T-helper 17 cell (primary cell): Measurements from ENCODE around the gene SIAH2. TPM values are rescaled to one million over a fixed set of nuclear protein-coding genes. Genes with fewer than 3 reads are reported as not detected.

Experiments used
- ATAC-seq: fragments of 150-1000 bp; cut with Tn5 transposase; 2 replicates; pipeline ENCODE4 v1.10.0; 2021; ENCODE audit warnings: mild to moderate bottlenecking, moderate library complexity
- DNase-seq, 3 donors: peaks; one replicate each; pipeline versions ENCODE4 v3.0.0 to v3.0.0-alpha.2; 2020 to 2021
- H3K9me3 ChIP-seq: one replicate; pipeline ENCODE4 v1.7.0; 2013; ENCODE audit warnings: low read length, mild to moderate bottlenecking; ENCODE audit not compliant: control insufficient read depth, poor library complexity, severe bottlenecking
- H3K27ac Mint-ChIP-seq: one replicate; pipeline ENCODE4 v1.8.0; 2022; ENCODE audit warnings: mild to moderate bottlenecking, moderate library complexity, mixed read lengths
- H3K27me3 Mint-ChIP-seq: one replicate; pipeline ENCODE4 v1.8.0; 2022; ENCODE audit warnings: mixed read lengths
- H3K36me3 Mint-ChIP-seq: one replicate; pipeline ENCODE4 v1.8.0; 2022; ENCODE audit warnings: low read depth, mixed read lengths
- H3K4me1 Mint-ChIP-seq: one replicate; pipeline ENCODE4 v1.8.0; 2022; ENCODE audit warnings: mild to moderate bottlenecking, mixed read lengths
- H3K4me3 Mint-ChIP-seq: one replicate; pipeline ENCODE4 v1.8.0; 2022; ENCODE audit warnings: mild to moderate bottlenecking, moderate library complexity, mixed read lengths
- total RNA-seq, 4 donors: library from RNA in 2 of 4; stranded (reverse) in 2 of 4; gene quantifications; one replicate each; pipeline ENCODE4 v1.2.3 and lab custom pipeline; 2022 to 2026

The SIAH2 gene
- total RNA-seq, 2 donors from 2014 or later, result 44.2 to 70.9 TPM

- peak overlapping the region; percentile 39 for H3K27ac Mint-ChIP-seq
Observed at GRCh38 chr3:150765949-150766720, 3.2 kb upstream of the SIAH2 start.

GRCh38 chr3:150764967-150765366 lies 2.0 kb upstream of the SIAH2 start:
- Mint-ChIP-seq H3K36me3 (no peaks in the 10 kb centered on the region), H3K4me1 (peaks cover 22% of the 10 kb centered on the region), H3K27me3 (no peaks in the 10 kb centered on the region), H3K27ac (peak overlapping the region; percentile 99), H3K4me3 (peak overlapping the region; percentile 77)
- DNase-seq (no peak), ATAC-seq (no peak)
- H3K9me3 ChIP-seq, result no peaks in the 10 kb centered on the region

More at GRCh38 chr3:150765949-150766720, 3.2 kb upstream of the SIAH2 start:
- no peak overlapping the region for H3K4me3 Mint-ChIP-seq
- ATAC-seq (no peak), DNase-seq (no peak)
- no peaks in the 10 kb centered on the region for H3K36me3 Mint-ChIP-seq
- H3K27me3 Mint-ChIP-seq, result no peaks in the 10 kb centered on the region
- no peaks in the 10 kb centered on the region for H3K9me3 ChIP-seq
- peaks cover 15% of the 10 kb centered on the region for H3K4me1 Mint-ChIP-seq

- H3K36me3 Mint-ChIP-seq, result no peaks in the 10 kb centered on the region
- DNase-seq, result no peak
Observed at GRCh38 chr3:150764566-150764965, 1.6 kb upstream of the SIAH2 start.

GRCh38 chr3:150763841-150764483 lies 993 bp upstream of the SIAH2 start:
- no peaks in the 10 kb centered on the region for H3K27me3 Mint-ChIP-seq
- H3K9me3 ChIP-seq, result no peaks in the 10 kb centered on the region
- H3K36me3 Mint-ChIP-seq, result no peaks in the 10 kb centered on the region
- peaks cover 31% of the 10 kb centered on the region for H3K4me1 Mint-ChIP-seq
- DNase-seq (peak in 2 of 3 donors; percentile 24 to 34), ATAC-seq (peak; percentile 12)
- H3K27ac Mint-ChIP-seq, result peak overlapping the region; percentile 99
- H3K4me3 Mint-ChIP-seq, result peak overlapping the region; percentile 99

More at GRCh38 chr3:150764566-150764965, 1.6 kb upstream of the SIAH2 start:
- Mint-ChIP-seq H3K4me3 (peak overlapping the region; percentile 77), H3K4me1 (peaks cover 26% of the 10 kb centered on the region), H3K27ac (peak overlapping the region; percentile 99), H3K27me3 (no peaks in the 10 kb centered on the region)
- no peaks in the 10 kb centered on the region for H3K9me3 ChIP-seq
- no peak for ATAC-seq

- H3K9me3 ChIP-seq, result no peaks in the 10 kb centered on the region
- no peak for DNase-seq
- no peaks in the 10 kb centered on the region for H3K27me3 Mint-ChIP-seq
Observed at GRCh38 chr3:150762662-150763121, 277 bp downstream of the SIAH2 start.

GRCh38 chr3:150761831-150762661 lies 923 bp downstream of the SIAH2 start:
- ATAC-seq (no peak), DNase-seq (peak in 2 of 3 donors; percentile 14 to 22)
- H3K9me3 ChIP-seq, result no peaks in the 10 kb centered on the region
- Mint-ChIP-seq H3K4me3 (peak overlapping the region; percentile 96), H3K27ac (peak overlapping the region; percentile 93), H3K27me3 (no peaks in the 10 kb centered on the region), H3K4me1 (peaks cover 42% of the 10 kb centered on the region), H3K36me3 (no peaks in the 10 kb centered on the region)

More at GRCh38 chr3:150762662-150763121, 277 bp downstream of the SIAH2 start:
- H3K36me3 Mint-ChIP-seq, result no peaks in the 10 kb centered on the region
- peak overlapping the region; percentile 99 for H3K27ac Mint-ChIP-seq
- H3K4me3 Mint-ChIP-seq, result peak overlapping the region; percentile 96
- ATAC-seq, result no peak
- H3K4me1 Mint-ChIP-seq, result peaks cover 38% of the 10 kb centered on the region

GRCh38 chr3:150760431-150761200 lies 2.4 kb downstream of the SIAH2 start:
- no peaks in the 10 kb centered on the region for H3K9me3 ChIP-seq
- DNase-seq (no peak), ATAC-seq (peak; percentile 8)
- Mint-ChIP-seq H3K4me1 (peaks cover 47% of the 10 kb centered on the region), H3K4me3 (peak overlapping the region; percentile 96), H3K27me3 (no peaks in the 10 kb centered on the region), H3K36me3 (no peaks in the 10 kb centered on the region), H3K27ac (peak overlapping the region; percentile 93)

- no peaks in the 10 kb centered on the region for H3K9me3 ChIP-seq
- ATAC-seq, result no peak
- H3K4me3 Mint-ChIP-seq, result peak overlapping the region; percentile 96
- DNase-seq, result no peak
- H3K27ac Mint-ChIP-seq, result peak overlapping the region; percentile 93
- peaks cover 45% of the 10 kb centered on the region for H3K4me1 Mint-ChIP-seq
- H3K27me3 Mint-ChIP-seq, result no peaks in the 10 kb centered on the region
- H3K36me3 Mint-ChIP-seq, result no peaks in the 10 kb centered on the region
Observed at GRCh38 chr3:150759947-150760346, 3.0 kb downstream of the SIAH2 start.

- H3K36me3 Mint-ChIP-seq, result no peaks in the 10 kb centered on the region
- H3K9me3 ChIP-seq, result no peaks in the 10 kb centered on the region
- H3K27me3 Mint-ChIP-seq, result no peaks in the 10 kb centered on the region
- H3K27ac Mint-ChIP-seq, result peak overlapping the region; percentile 93
- peak overlapping the region; percentile 96 for H3K4me3 Mint-ChIP-seq
- ATAC-seq (no peak), DNase-seq (no peak)
- H3K4me1 Mint-ChIP-seq, result peaks cover 41% of the 10 kb centered on the region
Observed at GRCh38 chr3:150759319-150759718, 3.6 kb downstream of the SIAH2 start.

GRCh38 chr3:150757768-150758167 lies 5.2 kb downstream of the SIAH2 start:
- H3K4me3 Mint-ChIP-seq, result no peak overlapping the region
- peak overlapping the region; percentile 93 for H3K27ac Mint-ChIP-seq
- H3K27me3 Mint-ChIP-seq, result no peaks in the 10 kb centered on the region
- H3K36me3 Mint-ChIP-seq, result peaks cover 3% of the 10 kb centered on the region
- DNase-seq (no peak), ATAC-seq (no peak)
- no peaks in the 10 kb centered on the region for H3K9me3 ChIP-seq
- H3K4me1 Mint-ChIP-seq, result peaks cover 43% of the 10 kb centered on the region

- peak overlapping the region; percentile 93 for H3K27ac Mint-ChIP-seq
- H3K36me3 Mint-ChIP-seq, result peaks cover 3% of the 10 kb centered on the region
- DNase-seq (no peak), ATAC-seq (no peak)
- H3K4me1 Mint-ChIP-seq, result peaks cover 46% of the 10 kb centered on the region
- no peaks in the 10 kb centered on the region for H3K27me3 Mint-ChIP-seq
- H3K4me3 Mint-ChIP-seq, result no peak overlapping the region
- no peaks in the 10 kb centered on the region for H3K9me3 ChIP-seq
Observed at GRCh38 chr3:150757364-150757763, 5.6 kb downstream of the SIAH2 start.

GRCh38 chr3:150756491-150757059 lies 6.4 kb downstream of the SIAH2 start:
- peaks cover 51% of the 10 kb centered on the region for H3K4me1 Mint-ChIP-seq
- ATAC-seq, result no peak
- H3K4me3 Mint-ChIP-seq, result no peak overlapping the region
- peaks cover 3% of the 10 kb centered on the region for H3K36me3 Mint-ChIP-seq
- DNase-seq, result no peak
- no peaks in the 10 kb centered on the region for H3K9me3 ChIP-seq
- peak overlapping the region; percentile 93 for H3K27ac Mint-ChIP-seq
- H3K27me3 Mint-ChIP-seq, result no peaks in the 10 kb centered on the region
